ENCODE measurements around the gene KLHL25. TPM values are rescaled to one million over a fixed set of nuclear protein-coding genes. Genes with fewer than 3 reads are reported as not detected.

Gene KLHL25
- total and polyA plus RNA-seq, 4 donors, result 2.3 to 34.2 (median 11.4) TPM

GRCh38 chr15:85722374-85723152, 72.2 kb downstream of the KLHL25 start:
- H3K9me3 ChIP-seq (ENCODE audit: control insufficient read depth in 4 of 4, low read length in 3 of 4), result no peaks in the 10 kb centered on the region
- DNase-seq (ENCODE audit: low spot score), result no peak
- H3K27ac ChIP-seq (ENCODE audit: low read depth in 1 of 2, low read length in 2 of 2), result peak overlapping the region; percentile 52 to 56
- H3K9ac ChIP-seq (ENCODE audit: low read depth in 1 of 2, low read length in 2 of 2), result no peak overlapping the region
- peaks cover 7 to 80% (median 49%) of the 10 kb centered on the region in 4 donors for H3K36me3 ChIP-seq (ENCODE audit: control insufficient read depth in 4 of 4, insufficient read depth in 3 of 4, low read depth in 1 of 4, low read length in 3 of 4)
- H3K4me1 ChIP-seq (ENCODE audit: control insufficient read depth in 4 of 4, insufficient read depth in 4 of 4, low read length in 3 of 4), result peaks cover 19 to 37% (median 23%) of the 10 kb centered on the region in 4 donors
- TF ChIP-seq, protein P1, sequence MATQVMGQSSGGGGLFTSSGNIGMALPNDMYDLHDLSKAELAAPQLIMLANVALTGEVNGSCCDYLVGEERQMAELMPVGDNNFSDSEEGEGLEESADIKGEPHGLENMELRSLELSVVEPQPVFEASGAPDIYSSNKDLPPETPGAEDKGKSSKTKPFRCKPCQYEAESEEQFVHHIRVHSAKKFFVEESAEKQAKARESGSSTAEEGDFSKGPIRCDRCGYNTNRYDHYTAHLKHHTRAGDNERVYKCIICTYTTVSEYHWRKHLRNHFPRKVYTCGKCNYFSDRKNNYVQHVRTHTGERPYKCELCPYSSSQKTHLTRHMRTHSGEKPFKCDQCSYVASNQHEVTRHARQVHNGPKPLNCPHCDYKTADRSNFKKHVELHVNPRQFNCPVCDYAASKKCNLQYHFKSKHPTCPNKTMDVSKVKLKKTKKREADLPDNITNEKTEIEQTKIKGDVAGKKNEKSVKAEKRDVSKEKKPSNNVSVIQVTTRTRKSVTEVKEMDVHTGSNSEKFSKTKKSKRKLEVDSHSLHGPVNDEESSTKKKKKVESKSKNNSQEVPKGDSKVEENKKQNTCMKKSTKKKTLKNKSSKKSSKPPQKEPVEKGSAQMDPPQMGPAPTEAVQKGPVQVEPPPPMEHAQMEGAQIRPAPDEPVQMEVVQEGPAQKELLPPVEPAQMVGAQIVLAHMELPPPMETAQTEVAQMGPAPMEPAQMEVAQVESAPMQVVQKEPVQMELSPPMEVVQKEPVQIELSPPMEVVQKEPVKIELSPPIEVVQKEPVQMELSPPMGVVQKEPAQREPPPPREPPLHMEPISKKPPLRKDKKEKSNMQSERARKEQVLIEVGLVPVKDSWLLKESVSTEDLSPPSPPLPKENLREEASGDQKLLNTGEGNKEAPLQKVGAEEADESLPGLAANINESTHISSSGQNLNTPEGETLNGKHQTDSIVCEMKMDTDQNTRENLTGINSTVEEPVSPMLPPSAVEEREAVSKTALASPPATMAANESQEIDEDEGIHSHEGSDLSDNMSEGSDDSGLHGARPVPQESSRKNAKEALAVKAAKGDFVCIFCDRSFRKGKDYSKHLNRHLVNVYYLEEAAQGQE (IDR thresholded peaks at IDR 0.05), result peak; percentile 43
- TF ChIP-seq HNF4G (IDR thresholded peaks at IDR 0.05), result no peak
- peak; percentile 83 for TF ChIP-seq SP1 (IDR thresholded peaks at IDR 0.05)
- TF ChIP-seq MAX (IDR thresholded peaks at IDR 0.05), result peak; percentile 38
- TF ChIP-seq NR2F2 (IDR thresholded peaks at IDR 0.05), result peak; percentile 74
- TF ChIP-seq RXRA (IDR thresholded peaks at IDR 0.05), result peak; percentile 97
- peak; percentile 58 to 63 for TF ChIP-seq HNF4A (conservative IDR thresholded peaks at IDR 0.05)
- peak; percentile 46 to 66 for TF ChIP-seq EGR1 (IDR thresholded peaks at IDR 0.05; ENCODE audit: low read depth in 2 of 2)
- TF ChIP-seq FOXA1 (IDR thresholded peaks at IDR 0.05), result no peak
- TF ChIP-seq FOXA2 (IDR thresholded peaks at IDR 0.05), result no peak
- TF ChIP-seq TAF1 (conservative IDR thresholded peaks at IDR 0.05), result no peak
- TF ChIP-seq, protein P2, sequence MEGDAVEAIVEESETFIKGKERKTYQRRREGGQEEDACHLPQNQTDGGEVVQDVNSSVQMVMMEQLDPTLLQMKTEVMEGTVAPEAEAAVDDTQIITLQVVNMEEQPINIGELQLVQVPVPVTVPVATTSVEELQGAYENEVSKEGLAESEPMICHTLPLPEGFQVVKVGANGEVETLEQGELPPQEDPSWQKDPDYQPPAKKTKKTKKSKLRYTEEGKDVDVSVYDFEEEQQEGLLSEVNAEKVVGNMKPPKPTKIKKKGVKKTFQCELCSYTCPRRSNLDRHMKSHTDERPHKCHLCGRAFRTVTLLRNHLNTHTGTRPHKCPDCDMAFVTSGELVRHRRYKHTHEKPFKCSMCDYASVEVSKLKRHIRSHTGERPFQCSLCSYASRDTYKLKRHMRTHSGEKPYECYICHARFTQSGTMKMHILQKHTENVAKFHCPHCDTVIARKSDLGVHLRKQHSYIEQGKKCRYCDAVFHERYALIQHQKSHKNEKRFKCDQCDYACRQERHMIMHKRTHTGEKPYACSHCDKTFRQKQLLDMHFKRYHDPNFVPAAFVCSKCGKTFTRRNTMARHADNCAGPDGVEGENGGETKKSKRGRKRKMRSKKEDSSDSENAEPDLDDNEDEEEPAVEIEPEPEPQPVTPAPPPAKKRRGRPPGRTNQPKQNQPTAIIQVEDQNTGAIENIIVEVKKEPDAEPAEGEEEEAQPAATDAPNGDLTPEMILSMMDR (IDR thresholded peaks at IDR 0.05; ENCODE audit: low read depth, low read length, missing input control), result no peak
- TF ChIP-seq, protein P3, sequence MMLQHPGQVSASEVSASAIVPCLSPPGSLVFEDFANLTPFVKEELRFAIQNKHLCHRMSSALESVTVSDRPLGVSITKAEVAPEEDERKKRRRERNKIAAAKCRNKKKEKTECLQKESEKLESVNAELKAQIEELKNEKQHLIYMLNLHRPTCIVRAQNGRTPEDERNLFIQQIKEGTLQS (IDR thresholded peaks at IDR 0.05), result peak; percentile 15
- TF ChIP-seq GABPA (IDR thresholded peaks at IDR 0.05 in 1 of 2, conservative IDR thresholded peaks at IDR 0.05 in 1 of 2), result no peak
- peak; percentile 22 to 58 for TF ChIP-seq JUND (IDR thresholded peaks at IDR 0.05)
- TF ChIP-seq, protein P4, sequence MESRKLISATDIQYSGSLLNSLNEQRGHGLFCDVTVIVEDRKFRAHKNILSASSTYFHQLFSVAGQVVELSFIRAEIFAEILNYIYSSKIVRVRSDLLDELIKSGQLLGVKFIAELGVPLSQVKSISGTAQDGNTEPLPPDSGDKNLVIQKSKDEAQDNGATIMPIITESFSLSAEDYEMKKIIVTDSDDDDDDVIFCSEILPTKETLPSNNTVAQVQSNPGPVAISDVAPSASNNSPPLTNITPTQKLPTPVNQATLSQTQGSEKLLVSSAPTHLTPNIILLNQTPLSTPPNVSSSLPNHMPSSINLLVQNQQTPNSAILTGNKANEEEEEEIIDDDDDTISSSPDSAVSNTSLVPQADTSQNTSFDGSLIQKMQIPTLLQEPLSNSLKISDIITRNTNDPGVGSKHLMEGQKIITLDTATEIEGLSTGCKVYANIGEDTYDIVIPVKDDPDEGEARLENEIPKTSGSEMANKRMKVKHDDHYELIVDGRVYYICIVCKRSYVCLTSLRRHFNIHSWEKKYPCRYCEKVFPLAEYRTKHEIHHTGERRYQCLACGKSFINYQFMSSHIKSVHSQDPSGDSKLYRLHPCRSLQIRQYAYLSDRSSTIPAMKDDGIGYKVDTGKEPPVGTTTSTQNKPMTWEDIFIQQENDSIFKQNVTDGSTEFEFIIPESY (IDR thresholded peaks at IDR 0.05), result peak; percentile 58
- no peak for TF ChIP-seq YY1 (IDR thresholded peaks at IDR 0.05)
- TF ChIP-seq RAD21 (IDR thresholded peaks at IDR 0.05), result peak; percentile 52 to 63
- H3K4me3 ChIP-seq (ENCODE audit: low read depth in 1 of 3, low read length in 3 of 3), result no peak overlapping the region
- 49% methylated on average over 1 of the region's 1 CpG for WGBS
- no peaks in the 10 kb centered on the region for H3K27me3 ChIP-seq (ENCODE audit: control insufficient read depth in 4 of 4, insufficient read depth in 4 of 4, low read length in 3 of 4)
